GM21723 (cell line): ENCODE data around the gene OR52D1.

Source experiments
- ATAC-seq: cut with Tn5 transposase; IDR thresholded peaks from one replicate; pipeline ENCODE4 v1.9.1; 2021; ENCODE audit warnings: mild to moderate bottlenecking, moderate library complexity; ENCODE audit not compliant: unreplicated experiment

OR52D1 gene

DNA sequence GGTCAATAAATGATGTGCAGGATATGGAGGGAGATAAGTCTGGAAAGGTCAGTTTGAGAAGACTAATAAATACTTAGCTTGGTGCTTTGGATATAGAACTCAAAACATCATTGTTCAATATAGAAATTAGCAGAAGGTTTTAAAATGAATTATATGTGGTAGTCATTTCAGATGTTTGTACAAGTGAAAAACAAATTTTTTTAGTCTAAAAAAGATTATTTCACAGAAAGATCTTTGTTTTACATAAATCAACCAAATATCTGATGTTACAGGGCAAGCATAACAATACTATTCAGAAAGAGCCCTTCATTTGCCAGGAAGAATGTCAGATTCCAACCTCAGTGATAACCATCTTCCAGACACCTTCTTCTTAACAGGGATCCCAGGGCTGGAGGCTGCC lies at the start of gene OR52D1:
TSS of gene OR52D1 (plus strand) at position 301 of the 400 bp plus-strand sequence. CDS start at position 323, 22 bp downstream.
- no peak for ATAC-seq

DNA sequence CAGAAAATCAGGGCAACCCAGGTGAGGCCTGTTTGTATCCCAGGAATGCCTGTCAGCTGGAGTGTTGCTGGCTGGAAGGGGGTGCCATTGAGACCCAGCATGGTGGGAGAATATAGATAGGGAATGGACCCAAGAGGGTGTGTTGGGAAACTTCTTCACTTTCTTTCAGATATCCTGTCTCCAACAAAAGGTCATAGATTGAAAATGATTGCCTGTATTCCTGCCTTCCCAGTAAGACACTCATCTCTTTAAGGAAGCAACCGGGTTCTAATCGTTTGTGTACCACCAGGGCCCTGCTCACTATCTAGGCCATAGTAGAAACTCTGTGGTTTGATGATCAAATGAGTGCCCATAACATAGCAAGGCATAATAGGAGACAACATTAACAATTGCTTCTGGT lies 47.1 kb upstream of the OR52D1 start, which contains the start of gene OR51I1:
TSS of gene OR51I1 (minus strand) at position 101 of the 400 bp plus-strand sequence. CDS start at position 101, 0 bp downstream.
- no peak for ATAC-seq

DNA sequence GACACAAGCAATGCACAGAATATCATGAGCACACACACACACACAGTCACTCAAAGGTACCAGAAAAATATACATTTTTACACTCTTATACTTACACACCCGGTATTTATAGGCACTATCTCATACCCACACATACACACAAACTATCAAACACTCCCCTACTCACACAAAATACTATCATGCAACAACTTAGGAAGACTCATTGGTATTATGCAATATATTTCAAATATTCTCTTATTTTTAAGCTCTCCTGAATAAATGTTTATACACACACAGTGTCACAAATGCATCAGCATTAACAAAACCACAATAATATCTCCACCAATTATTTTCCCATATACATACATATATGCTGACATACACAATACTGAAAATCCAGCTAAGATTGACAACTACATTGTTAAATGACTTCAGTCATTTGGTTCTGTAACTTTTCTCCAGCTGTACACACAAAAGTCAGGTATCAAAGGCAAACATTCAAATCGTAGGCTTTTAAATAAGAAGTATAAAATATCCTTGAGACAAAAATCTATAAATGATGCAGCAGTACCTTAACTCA lies 44.6 kb upstream of the OR52D1 start:
- no peak for ATAC-seq

DNA sequence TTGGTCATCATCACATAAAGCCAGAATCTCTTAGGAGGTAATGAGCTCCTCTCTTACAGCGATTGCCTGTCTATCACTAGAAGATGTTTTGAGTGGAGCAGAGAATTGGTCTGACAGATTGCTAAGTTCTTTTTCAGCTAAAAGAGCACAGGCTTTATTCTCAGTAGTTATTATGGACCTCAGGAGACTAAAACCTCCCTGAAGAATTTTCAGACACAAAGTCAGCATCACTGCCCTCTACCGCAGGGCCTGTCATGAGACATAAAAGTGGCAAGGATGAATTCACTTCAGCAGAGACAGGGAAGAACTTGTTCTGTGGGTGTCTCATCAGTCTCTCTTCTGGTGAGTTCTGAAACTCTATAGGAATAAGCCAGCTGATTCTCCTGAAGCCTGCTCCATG lies 39.5 kb upstream of the OR52D1 start, which contains the start of gene OR51I2:
TSS of gene OR51I2 (plus strand) at position 301 of the 400 bp plus-strand sequence. CDS start 4,166 bp downstream, outside the sequence.
- ATAC-seq, result no peak

DNA sequence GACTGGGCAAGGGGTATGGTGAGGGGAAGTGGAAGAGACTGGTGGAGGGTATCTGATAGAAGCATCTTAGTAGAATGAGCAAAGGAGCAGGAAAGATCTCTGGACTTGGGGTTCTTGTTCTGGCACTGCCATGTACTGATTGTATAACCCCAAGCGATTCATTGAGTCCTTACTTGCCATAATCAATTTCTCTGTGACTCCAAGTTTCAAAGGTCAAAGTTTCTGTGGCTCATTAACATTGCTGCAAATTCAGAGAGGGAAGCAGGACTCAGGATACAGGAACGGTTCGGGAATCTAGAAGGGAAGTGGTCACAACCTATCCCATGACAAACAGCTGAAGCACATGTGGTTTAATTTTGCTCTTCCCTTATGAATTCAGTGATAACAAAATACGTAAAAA lies 39.1 kb upstream of the OR52D1 start:
- no peak for ATAC-seq

DNA sequence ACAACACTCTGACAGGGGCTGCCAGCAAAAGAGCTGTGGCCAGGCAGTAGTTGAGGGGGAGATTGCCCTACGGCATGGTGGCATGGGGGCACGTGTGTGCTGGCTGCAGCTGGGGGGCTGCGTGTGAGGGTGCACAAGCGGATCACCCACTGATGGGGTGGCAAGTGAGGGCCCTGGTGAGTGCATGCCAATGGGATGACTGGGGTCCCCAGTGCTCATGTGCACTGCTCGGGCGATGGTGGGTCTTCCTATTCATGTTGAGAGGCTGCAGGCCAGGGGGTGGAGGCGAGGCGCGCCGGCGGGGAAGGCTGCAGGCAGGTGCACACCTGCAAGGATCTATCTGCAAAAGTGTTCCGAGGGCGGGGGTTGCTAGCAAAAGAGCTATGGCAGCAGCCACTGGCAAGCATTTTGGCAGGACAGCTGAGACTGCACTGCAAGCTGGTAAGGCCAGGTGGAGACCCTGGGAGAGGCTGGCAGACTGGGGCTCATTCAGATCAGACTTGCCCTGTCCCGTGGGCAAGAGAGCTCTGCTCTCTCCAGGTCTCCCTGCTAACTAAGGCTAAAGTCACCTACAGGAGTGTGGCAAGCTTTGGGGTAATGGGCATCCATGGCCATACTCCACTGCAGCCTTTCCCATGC lies 27.4 kb upstream of the OR52D1 start:
- no peak for ATAC-seq

DNA sequence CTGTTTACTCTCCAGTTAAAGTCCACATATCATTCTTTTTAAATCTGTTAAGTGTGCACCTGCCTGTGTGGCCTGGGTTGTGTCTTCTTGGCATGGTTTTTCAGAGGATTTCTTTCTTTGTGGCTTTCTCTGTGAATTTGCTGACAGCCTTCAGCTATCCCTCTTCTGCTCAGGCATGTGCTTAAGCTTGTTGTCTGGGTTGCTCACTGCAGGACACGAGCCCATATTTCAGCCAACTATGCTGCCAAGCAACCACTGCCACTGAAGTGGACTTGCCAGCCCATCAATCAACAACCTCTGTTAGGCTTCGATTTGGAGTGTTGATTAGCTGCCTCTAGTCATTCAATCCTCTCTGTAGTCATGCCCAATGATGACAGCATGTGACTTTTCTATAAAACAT lies 21.0 kb upstream of the OR52D1 start:
- no peak for ATAC-seq

DNA sequence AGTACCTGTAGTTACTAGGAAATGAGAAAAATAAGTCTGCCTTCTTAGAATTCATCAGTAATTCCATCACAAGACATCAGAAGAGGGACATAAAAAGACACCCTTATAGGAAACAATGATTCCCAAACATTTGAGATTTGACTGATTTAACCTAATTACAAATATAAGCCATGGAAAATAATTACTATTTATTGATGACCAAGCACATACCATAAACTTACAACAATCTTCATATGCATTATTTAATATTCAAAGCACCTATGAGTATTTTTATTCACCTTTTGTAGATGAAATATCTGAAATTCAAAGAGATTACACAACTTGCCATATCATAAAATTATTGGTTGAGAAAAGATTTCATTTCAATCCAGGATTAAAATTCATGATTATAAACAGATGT lies 14.6 kb upstream of the OR52D1 start:
- ATAC-seq, result no peak

DNA sequence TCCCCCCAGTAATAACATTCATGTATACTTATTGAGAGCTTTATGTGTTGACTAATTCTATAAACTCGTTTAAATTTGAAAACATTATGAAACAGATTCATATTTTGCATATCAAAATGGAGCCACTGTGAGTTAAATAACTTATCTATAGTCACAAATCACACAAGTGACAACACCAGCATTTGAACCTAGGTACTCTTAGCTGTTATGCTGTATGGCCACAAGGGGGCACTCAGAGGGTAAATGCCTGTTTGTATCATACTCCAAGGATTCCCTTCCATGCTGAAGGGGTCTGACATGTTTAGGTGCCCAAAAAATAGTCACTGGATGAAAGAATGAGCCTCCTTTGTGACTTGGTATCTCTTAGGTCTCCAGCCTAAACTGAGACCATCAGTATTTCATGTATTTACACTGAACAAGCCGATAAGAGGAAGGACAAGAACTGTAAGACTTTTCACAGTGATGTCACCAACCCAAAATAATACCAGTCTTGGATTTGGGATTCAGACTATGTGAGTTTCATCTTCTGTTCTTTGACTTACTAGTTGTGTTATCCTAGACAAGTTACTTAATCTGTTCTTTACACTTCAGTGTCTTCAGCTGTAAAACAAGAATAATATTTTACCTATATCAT lies 12.2 kb upstream of the OR52D1 start:
- peak; percentile 90 for ATAC-seq

DNA sequence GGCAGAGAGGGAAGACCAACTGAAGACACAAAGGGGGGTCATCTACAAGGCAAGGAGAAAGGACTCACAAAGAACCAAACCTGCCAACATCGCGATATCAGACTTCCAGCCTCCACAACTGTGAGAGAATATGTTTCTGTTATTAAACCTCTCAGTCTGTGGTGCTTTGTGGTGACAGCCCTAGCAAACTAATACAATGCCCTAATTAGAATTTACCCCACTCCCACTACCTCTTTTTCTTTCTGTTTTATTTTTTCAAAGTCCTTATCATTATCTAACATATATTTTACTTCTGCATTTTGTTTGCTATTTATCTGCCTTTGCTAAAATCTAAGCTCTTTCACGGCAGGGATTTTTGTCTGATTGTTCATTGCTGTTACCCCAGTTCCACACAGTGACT lies 2.5 kb upstream of the OR52D1 start:
- ATAC-seq, result no peak

DNA sequence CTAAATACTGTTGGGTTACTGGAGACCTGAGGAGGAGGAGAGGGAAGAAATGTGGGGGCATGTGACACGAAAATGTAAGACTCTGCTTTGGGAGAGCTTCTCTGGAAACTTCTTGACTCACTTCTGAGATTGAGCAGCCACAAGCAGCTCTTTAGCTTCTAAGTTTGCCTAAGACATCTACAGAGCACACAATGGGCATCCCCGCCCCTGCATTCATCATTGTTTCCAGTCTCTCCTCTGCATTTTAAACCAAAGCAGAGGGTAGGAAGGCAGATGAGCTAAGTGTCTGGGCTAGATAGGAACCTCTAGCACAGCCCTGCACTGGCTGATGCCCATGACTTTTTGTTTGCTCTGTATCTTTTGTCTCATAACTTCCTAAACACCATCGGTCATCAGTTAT lies 2.1 kb upstream of the OR52D1 start:
- ATAC-seq, result no peak

DNA sequence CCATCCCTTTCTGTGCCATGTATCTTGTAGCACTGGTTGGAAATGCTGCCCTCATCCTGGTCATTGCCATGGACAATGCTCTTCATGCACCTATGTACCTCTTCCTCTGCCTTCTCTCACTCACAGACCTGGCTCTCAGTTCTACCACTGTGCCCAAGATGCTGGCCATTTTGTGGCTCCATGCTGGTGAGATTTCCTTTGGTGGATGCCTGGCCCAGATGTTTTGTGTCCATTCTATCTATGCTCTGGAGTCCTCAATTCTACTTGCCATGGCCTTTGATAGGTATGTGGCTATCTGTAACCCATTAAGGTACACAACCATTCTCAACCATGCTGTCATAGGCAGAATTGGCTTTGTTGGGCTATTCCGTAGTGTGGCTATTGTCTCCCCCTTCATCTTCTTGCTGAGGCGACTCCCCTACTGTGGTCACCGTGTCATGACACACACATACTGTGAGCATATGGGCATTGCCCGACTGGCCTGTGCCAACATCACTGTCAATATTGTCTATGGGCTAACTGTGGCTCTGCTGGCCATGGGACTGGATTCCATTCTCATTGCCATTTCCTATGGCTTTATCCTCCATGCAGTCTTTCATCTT lies 414 bp downstream of the OR52D1 start:
- no peak for ATAC-seq

DNA sequence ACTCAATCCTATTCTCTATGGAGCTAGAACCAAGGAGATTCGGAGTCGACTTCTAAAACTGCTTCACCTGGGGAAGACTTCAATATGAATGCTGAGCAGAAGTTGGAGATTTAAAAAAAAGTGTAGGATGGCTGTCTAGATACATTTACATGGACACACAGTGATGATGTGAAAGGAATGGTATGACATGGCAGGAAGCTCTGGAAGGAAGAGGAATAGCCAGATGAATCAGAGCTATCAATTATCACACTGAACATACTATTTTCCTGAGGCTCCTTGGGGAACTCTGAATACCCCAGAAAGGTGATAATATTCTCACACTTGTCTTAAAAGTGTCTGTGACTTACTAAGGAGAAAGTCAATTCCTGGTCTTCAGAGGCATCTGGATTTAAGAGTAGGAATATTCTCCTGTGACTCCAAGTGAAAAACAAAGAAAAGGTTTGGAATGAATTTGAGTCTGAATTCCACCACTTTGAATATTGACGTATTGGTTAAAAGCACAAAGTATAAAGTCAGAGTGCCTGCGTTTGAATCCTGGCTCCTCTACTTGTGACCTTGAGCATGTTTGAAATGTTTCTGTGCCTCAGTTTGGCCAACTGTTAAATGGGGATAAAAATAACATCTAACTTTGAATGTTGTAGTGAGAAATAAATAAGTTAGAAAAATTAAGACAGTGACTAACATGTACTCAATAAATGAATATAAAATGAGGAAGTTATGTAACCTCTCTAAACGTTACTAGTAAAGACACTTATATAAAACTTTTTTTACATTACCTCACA lies 1.3 kb downstream of the OR52D1 start:
- no peak for ATAC-seq

DNA sequence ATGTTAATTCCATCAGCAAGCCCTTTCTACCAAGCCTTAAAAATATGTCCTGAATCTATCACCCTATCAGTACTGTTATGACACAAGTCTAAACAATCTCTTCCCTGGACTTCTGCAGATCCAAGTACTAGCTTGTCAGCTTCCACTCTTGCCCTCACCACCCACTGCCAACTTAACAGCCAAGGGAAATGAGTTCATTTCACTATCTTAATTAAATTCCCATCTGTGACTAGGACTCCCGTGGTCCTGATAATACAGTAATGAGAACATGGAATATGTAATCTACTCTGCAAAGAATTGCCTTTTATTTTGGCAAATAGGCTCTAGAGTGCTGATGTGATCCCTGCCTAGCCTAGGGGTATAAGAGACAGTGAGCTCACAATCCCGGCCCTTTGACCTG lies 11.2 kb downstream of the OR52D1 start:
- ATAC-seq, result no peak

DNA sequence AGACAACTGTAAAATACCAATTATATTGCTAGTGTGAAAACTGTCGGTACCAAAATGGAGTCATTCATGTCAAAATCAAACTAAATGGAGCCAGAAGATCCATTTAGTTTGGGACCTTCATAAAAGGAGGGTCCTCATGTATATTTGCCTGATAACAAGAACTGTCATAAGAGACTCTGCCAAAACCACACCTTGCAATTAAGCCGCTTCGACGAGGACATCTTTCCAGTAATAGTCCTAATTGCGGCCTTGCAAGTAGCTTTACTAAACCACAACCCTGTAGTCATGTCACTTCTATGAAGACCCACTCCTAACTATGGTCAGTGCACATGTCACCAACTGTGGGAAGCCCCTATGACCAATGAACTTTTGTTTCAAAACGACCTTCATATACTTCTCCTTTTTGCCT lies 11.9 kb downstream of the OR52D1 start:
- ATAC-seq, result no peak

DNA sequence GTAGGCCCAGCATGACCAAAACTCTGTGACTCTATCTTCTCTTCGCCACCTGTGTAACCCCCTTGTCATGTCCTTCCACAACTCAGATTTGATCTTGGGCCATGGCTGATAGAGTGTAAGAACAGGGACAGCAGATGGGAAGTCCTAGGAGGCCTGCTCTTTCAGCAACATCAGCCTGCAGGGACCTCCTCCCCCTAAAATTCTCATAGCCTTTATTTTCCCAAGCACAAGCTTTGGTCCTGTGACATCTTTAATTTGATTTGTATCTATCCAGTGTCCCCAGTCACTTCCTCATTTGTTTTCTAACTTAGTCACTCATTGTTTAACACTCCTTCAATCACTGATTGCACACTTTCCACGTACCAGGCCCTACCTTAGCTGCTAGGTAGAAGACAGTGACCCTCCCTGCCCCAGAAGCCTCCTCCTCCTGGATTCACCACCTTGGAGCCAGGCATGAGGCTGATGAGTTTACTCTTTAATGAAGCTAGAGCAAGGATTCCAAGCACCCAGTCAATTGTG lies 16.0 kb downstream of the OR52D1 start:
- no peak for ATAC-seq

DNA sequence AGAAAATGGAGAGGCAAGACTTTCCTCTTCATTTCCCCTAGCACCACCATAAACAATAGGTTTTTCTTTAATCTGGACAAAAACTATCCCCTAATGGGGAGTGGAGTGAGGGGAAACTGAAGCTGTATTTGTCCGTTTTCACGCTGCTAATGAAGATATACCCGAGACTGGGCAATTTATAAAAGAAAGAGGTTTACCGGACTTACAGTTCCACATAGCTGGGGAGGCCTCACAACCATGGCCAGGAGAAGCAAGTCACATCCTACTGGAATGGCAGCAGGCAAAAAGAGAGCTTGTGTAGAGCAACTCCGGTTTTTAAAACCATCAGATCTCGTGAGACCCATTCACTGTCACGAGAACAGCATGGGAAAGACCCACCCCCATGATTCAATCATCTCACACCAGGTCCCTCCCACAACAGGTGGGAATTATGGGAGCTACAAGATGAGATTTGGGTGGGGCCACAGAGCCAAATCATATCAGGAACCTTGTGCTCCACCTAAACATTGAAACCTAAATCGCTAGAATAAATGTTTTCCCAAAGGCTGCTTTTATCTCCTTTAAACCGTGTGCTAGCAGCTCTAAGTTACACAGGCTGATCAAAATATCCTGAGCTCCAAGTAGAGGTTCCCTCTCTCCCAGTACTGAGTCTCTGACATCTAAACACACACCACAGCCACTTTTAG lies 17.0 kb downstream of the OR52D1 start:
- no peak for ATAC-seq

DNA sequence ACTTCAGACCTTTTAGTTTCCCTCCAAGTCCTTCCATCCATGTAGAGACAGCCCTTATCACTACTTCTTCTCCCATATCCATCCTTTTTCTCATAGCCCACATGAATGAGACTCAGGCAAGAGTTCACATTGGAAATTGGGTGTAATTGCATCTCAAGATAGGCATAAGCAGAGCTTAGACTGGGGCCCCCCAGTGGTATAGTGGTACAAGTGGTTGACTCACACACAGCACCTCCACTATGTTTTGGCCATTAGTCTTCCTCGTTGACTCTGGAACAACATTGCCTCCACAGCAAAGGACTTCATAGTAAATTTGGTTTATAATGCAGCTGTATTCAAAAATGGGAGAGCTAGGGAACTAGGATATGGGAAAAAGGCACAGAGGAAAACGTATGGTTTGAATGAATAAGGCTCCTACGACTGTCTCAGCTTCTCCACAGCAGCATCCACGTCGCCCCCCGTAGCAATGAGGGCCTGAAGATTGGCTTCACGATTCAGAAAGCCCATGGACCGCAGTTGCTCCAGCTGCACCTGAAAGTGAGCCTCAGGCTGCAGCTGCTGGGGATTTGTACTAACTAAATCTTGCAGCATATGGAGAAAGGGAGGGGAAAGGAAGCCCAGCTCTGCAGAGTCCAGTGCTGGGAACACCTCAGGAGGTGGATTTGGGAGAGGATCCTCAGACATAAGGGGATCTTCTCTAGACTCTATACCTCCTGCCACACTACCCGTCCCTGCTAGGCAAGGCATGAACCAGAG lies 18.9 kb downstream of the OR52D1 start:
- no peak for ATAC-seq

DNA sequence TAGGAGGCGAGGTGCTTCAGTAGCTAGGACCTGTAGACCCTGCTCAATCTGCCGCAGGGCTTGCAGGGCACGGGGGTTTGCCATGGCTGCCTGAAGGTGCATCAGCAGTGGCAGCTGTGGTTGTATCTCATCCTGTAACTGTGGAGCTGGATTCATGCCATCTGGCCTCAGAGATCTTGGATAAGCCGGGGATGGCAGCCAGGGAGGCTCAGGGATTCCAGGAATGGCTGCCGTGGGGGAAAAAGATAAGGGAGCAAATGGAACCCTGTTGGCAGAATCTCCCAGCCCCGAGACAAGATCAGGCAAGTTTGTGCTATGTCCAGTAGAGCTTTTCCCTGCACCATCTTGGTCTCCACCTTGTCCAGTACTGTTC lies 19.4 kb downstream of the OR52D1 start:
- ATAC-seq, result no peak

DNA sequence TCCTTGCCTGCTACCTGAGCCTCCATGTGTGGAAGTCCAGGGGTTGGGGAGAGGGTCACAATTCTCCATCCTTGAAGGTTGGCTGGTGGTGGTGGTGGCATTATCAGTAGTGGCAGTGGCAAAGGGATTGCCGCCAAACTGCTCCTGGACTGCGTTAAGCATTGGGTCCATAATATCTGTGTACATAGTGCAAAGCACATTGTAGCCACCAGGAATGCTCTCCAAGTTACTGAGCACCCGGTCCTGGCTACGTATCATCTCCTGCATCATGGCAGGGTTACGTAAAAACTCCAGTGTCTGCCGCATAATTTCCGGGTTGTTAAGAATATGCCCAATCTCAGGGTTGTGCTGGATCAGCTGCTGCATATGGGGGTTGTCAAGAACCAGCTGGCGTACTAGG lies 20.1 kb downstream of the OR52D1 start:
- ATAC-seq, result no peak
